HCT116 (cell line): ENCODE measurements around the gene CFAP74. TPM values are rescaled to one million over a fixed set of nuclear protein-coding genes. Genes with fewer than 3 reads are reported as not detected.

Experiments
- ATAC-seq: fragments of 200-7000 bp; cut with Tn5 transposase; 2 replicates; pipeline ENCODE4 v1.9.1; 2020; ENCODE audit warnings: mild to moderate bottlenecking, moderate library complexity
- BruUV-seq: library from RNA; stranded (reverse); fragments of 400-500 nt; replicated peaks from 2 replicates; lab custom pipeline; 2021; lab: Mats Ljungman, UMichigan
- CTCF ChIA-PET: fragments of 300-600 bp; sonication (Branson Sonifier 250); formaldehyde crosslinking; loops from one replicate; lab custom pipeline; 2021; ENCODE audit warnings: antibody characterized with exemption; lab: Charles Lee
- POLR2A ChIA-PET: fragments of 300-600, 350-600 bp; sonication (Branson Sonifier 250); formaldehyde crosslinking; loops from one replicate; lab custom pipeline; 2021; ENCODE audit warnings: antibody characterized with exemption; lab: Charles Lee
- RAD21 ChIA-PET, 2 experiments: fragments of 300-600 bp; sonication (Branson Sonifier 250); formaldehyde crosslinking; loops; one replicate each; lab custom pipeline; 2023; ENCODE audit warnings: low total read pairs in 2 of 2; ENCODE audit not compliant: uncharacterized antibody in 2 of 2, unreplicated experiment in 2 of 2, low non-redundant PET in 1 of 2; lab: Charles Lee
- DNase-seq: peaks from one replicate; pipeline ENCODE4 v3.0.0-alpha.2; 2010; ENCODE audit warnings: low read depth, low spot score
- H2AFZ ChIP-seq: fragments of 200-600 bp; shearing (Covaris generic), sonication (generic); 2 replicates; pipeline ENCODE4 v1.6.1; 2017; ENCODE audit warnings: low read depth, mixed run types, mixed read lengths, antibody characterized with exemption, low read length; ENCODE audit not compliant: poor library complexity, severe bottlenecking
- H3K27ac ChIP-seq: 2 replicates; pipeline ENCODE4 v1.5.1; 2012; ENCODE audit warnings: low read depth, low read length
- H3K27me3 ChIP-seq: fragments of 200-600 bp; sonication (generic); 2 replicates; pipeline ENCODE4 v1.6.1; 2016; ENCODE audit warnings: mixed run types, low read length, mixed read lengths; ENCODE audit not compliant: insufficient read depth
- H3K36me3 ChIP-seq, 2 experiments: fragments of 200-500 bp in 1 of 2; fragments of 200-600 bp in 1 of 2; sonication (Bioruptor generic) in 1 of 2; sonication (generic) in 1 of 2; 2 replicates each; pipeline versions ENCODE4 v1.5.1 to v1.6.1; 2014 to 2016; ENCODE audit warnings: low read length in 2 of 2, inconsistent platforms in 1 of 2, mixed read lengths in 1 of 2, mixed run types in 1 of 2; ENCODE audit not compliant: insufficient read depth in 2 of 2, control insufficient read depth in 1 of 2
- H3K4me1 ChIP-seq, 2 experiments: fragments of 200-600 bp in 1 of 2; sonication (generic) in 1 of 2; 2 replicates each; pipeline versions ENCODE4 v1.5.1 to v1.6.1; 2012 to 2017; ENCODE audit warnings: low read length in 2 of 2, inconsistent platforms in 1 of 2, mild to moderate bottlenecking in 1 of 2, mixed read lengths in 1 of 2, mixed run types in 1 of 2, moderate library complexity in 1 of 2; ENCODE audit not compliant: insufficient read depth in 2 of 2, control insufficient read depth in 1 of 2
- H3K4me2 ChIP-seq: fragments of 200-600 bp; sonication (generic); 2 replicates; pipeline ENCODE4 v1.6.1; 2017; ENCODE audit warnings: mixed run types, low read length, mixed read lengths
- H3K4me3 ChIP-seq, 2 experiments: fragments of 200-600 bp in 1 of 2; sonication (generic) in 1 of 2; replicated peaks in 1 of 2; 2 replicates each; pipeline ENCODE4 v1.5.1; 2011 to 2016; ENCODE audit warnings: low read length in 2 of 2, control low read depth in 1 of 2, low read depth in 1 of 2, mild to moderate bottlenecking in 1 of 2, mixed read lengths in 1 of 2, mixed run types in 1 of 2
- H3K79me2 ChIP-seq: fragments of 200-600 bp; sonication (generic); 2 replicates; pipeline ENCODE4 v1.6.1; 2017; ENCODE audit warnings: mild to moderate bottlenecking, mixed run types, low read length, moderate library complexity, mixed read lengths; ENCODE audit not compliant: insufficient read depth
- H3K9ac ChIP-seq: fragments of 200-600 bp; sonication (generic); 2 replicates; pipeline ENCODE4 v1.6.1; 2016; ENCODE audit warnings: low read length, mixed read lengths
- H3K9me2 ChIP-seq: fragments of 200-600 bp; sonication (generic), shearing (Covaris generic); 2 replicates; pipeline ENCODE4 v1.6.1; 2017; ENCODE audit warnings: mixed run types, mild to moderate bottlenecking, moderate library complexity; ENCODE audit not compliant: insufficient read depth
- H3K9me3 ChIP-seq, 2 experiments: fragments of 200-500 bp in 1 of 2; fragments of 200-600 bp in 1 of 2; sonication (Bioruptor generic) in 1 of 2; sonication (generic) in 1 of 2; 2 replicates each; pipeline ENCODE4 v1.6.1; 2014 to 2017; ENCODE audit warnings: low read length in 2 of 2, mixed read lengths in 2 of 2, inconsistent platforms in 1 of 2, low read depth in 1 of 2, mild to moderate bottlenecking in 1 of 2, mixed run types in 1 of 2, moderate library complexity in 1 of 2; ENCODE audit not compliant: control insufficient read depth in 1 of 2, insufficient read depth in 1 of 2
- H4K20me1 ChIP-seq: fragments of 200-600 bp; sonication (generic), shearing (Covaris generic); 2 replicates; pipeline ENCODE4 v1.6.1; 2017; ENCODE audit warnings: mixed run types, mild to moderate bottlenecking, moderate library complexity; ENCODE audit not compliant: insufficient read depth
- EGR1 ChIP-seq: IDR thresholded peaks from 2 replicates; pipeline ENCODE4 v1.6.1; 2012; ENCODE audit warnings: low read depth
- EZH2phosphoT487 ChIP-seq: fragments of 200-600 bp; IDR thresholded peaks from 2 replicates; pipeline ENCODE4 v1.6.1; 2018; ENCODE audit warnings: antibody characterized with exemption, borderline replicate concordance
- MAX ChIP-seq: IDR thresholded peaks from 2 replicates; pipeline ENCODE4 v1.6.1; 2012
- RAD21 ChIP-seq: IDR thresholded peaks from 2 replicates; pipeline ENCODE4 v1.6.1; 2012; ENCODE audit warnings: low read depth, mild to moderate bottlenecking
- REST ChIP-seq: IDR thresholded peaks from 2 replicates; pipeline ENCODE4 v1.6.1; 2012; ENCODE audit warnings: low read depth
- SIN3A ChIP-seq: IDR thresholded peaks from 2 replicates; pipeline ENCODE4 v1.6.1; 2012; ENCODE audit warnings: low read depth
- SP1 ChIP-seq: IDR thresholded peaks from 2 replicates; pipeline ENCODE4 v1.6.1; 2012; ENCODE audit warnings: low read depth
- ZNF274 ChIP-seq: fragments of 200-500 bp; sonication (Bioruptor generic); IDR thresholded peaks from 2 replicates; pipeline ENCODE4 v1.6.1; 2014; ENCODE audit warnings: mild to moderate bottlenecking, low read depth, low read length, inconsistent platforms
- intact Hi-C: fragments of 100-400 bp; cut with micrococcal nuclease; formaldehyde crosslinking; loops from 2 replicates; pipeline ENCODE4 v1.10.0; 2022
- total RNA-seq: library from RNA; stranded (reverse); gene quantifications from one replicate; pipeline ENCODE4 v1.2.1, GENCODE V29; 2021; ENCODE audit not compliant: unreplicated experiment
- TF ChIP-seq, protein P1 (sequence below), 3 experiments: fragments of 200-600 bp in 1 of 3; sonication (generic) in 1 of 3; IDR thresholded peaks in 2 of 3; conservative IDR thresholded peaks in 1 of 3; 2 replicates each; pipeline ENCODE4 v1.5.1; 2012 to 2017; ENCODE audit warnings: low read depth in 2 of 3, low read length in 2 of 3, antibody characterized with exemption in 1 of 3, borderline replicate concordance in 1 of 3, control low read depth in 1 of 3, mild to moderate bottlenecking in 1 of 3, mixed read lengths in 1 of 3, mixed run types in 1 of 3, moderate library complexity in 1 of 3; ENCODE audit not compliant: insufficient read depth in 1 of 3

CFAP74 gene
- total RNA-seq, 1 experiment from 2014 or later: 4.9 TPM

DNA sequence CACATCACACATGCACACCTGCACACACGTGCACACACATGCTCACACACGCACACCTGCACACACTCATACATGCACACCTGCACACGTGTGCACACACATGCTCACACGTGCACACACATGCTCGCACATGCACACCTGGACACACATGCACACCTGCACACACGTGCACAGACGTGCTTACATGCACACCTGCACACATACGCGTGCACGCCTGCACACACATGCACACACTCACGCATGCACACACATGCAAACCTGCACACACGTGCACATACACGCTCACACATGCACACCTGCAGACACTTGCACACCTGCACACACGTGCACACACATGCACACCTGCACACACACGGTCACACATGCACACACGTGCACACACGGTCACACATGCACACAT is 32.6 kb downstream of the CFAP74 start:
- Histone ChIP-seq H3K4me3 (no peak overlapping the region), H3K79me2 (no peaks in the 10 kb centered on the region), H3K4me2 (no peak overlapping the region), H3K9ac (no peak overlapping the region), H3K36me3 (no peaks in the 10 kb centered on the region), H3K9me3 (no peaks in the 10 kb centered on the region; a peak in 1 of 4 replicates), H3K9me2 (no peaks in the 10 kb centered on the region), H3K27me3 (no peaks in the 10 kb centered on the region), H3K27ac (no peak overlapping the region), H4K20me1 (no peaks in the 10 kb centered on the region), H3K4me1 (peaks cover 10 to 37% of the 10 kb centered on the region in 2 experiments), H2AFZ (no peak overlapping the region)
- no peak for ATAC-seq
- CTCF ChIA-PET: no interaction called here
- TF ChIP-seq, protein P1, sequence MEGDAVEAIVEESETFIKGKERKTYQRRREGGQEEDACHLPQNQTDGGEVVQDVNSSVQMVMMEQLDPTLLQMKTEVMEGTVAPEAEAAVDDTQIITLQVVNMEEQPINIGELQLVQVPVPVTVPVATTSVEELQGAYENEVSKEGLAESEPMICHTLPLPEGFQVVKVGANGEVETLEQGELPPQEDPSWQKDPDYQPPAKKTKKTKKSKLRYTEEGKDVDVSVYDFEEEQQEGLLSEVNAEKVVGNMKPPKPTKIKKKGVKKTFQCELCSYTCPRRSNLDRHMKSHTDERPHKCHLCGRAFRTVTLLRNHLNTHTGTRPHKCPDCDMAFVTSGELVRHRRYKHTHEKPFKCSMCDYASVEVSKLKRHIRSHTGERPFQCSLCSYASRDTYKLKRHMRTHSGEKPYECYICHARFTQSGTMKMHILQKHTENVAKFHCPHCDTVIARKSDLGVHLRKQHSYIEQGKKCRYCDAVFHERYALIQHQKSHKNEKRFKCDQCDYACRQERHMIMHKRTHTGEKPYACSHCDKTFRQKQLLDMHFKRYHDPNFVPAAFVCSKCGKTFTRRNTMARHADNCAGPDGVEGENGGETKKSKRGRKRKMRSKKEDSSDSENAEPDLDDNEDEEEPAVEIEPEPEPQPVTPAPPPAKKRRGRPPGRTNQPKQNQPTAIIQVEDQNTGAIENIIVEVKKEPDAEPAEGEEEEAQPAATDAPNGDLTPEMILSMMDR (IDR thresholded peaks at IDR 0.05 in 2 of 3, conservative IDR thresholded peaks at IDR 0.05 in 1 of 3; ENCODE audit: borderline replicate concordance in 1 of 3, insufficient read depth in 1 of 3, low read depth in 2 of 3, low read length in 2 of 3): no peak
- no peak for TF ChIP-seq SIN3A
- DNase-seq: no peak
- POLR2A ChIA-PET: no interaction called here
- no TSS peak for BruUV-seq
- intact Hi-C loops: no loop called here
- RAD21 ChIA-PET: no interaction called here

DNA sequence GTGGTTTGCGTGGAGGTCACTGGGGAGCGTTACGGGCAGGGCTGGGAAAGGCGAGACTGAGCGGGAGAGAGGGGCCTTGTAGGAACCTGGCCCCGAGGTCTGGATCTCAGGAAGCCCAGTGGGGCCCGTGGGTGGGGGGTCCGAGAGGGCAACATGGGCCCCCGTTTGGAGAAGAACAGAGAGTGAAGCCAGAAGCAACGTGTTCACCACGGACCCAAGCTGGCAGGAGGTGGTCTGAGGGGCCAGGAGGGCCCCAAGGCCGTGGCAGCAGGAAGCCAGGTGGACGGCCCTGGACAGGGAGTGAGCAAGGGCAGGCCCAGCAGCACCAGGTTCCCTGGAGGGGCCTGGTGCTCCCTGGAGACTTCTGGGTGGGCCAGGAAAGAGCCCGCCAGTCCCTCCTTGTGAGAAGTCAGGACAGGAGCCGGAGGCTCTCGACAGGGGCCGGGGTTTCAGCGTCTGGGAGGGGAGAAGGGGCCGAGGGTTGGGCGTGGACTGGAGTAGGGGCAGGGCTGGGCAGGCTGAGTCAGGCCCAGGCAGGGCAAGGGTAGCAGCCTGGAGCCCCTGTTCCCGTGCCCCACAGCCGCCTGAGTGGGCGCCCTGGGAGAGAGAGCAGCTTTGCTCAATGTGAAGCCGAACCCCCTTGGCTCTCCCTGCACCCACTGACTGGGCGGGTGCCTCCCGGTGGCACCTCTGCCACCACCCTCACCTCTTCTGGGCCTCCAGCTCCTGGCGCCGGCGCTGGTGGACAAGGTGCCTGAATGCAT is 33.5 kb downstream of the CFAP74 start:
- intact Hi-C loops: no loop called here
- H2AFZ ChIP-seq: no peak overlapping the region
- H3K4me3 ChIP-seq: no peak overlapping the region
- H4K20me1 ChIP-seq: no peaks in the 10 kb centered on the region
- H3K4me1 ChIP-seq: peaks cover 10 to 28% of the 10 kb centered on the region in 2 experiments
- ChIA-PET POLR2A (interaction anchor here (0.6 kb wide), 1 partner anchor 229 kb away, joined by 8 read pairs; no protein-coding TSS in a partner anchor), RAD21 (no interaction called here), CTCF (interaction anchor here (1.6 kb wide), 1 partner anchor 74 kb away, joined by 5 read pairs; no protein-coding TSS in a partner anchor)
- BruUV-seq: no TSS peak
- DNase-seq (no peak), ATAC-seq (no peak)
- H3K27me3 ChIP-seq: no peaks in the 10 kb centered on the region
- H3K9ac ChIP-seq: no peak overlapping the region
- no peaks in the 10 kb centered on the region; a peak in 1 of 4 replicates for H3K9me3 ChIP-seq
- H3K36me3 ChIP-seq: no peaks in the 10 kb centered on the region
- peak overlapping the region; percentile 22; the same call in 1 of the 2 replicates for H3K27ac ChIP-seq
- no peak overlapping the region for H3K4me2 ChIP-seq
- no peaks in the 10 kb centered on the region for H3K9me2 ChIP-seq
- H3K79me2 ChIP-seq: no peaks in the 10 kb centered on the region
- TF ChIP-seq SP1: no peak
- TF ChIP-seq ZNF274: no peak
- TF ChIP-seq EGR1: no peak
- TF ChIP-seq RAD21: no peak
- TF ChIP-seq MAX: no peak
- no peak for TF ChIP-seq SIN3A
- TF ChIP-seq, protein P1 (IDR thresholded peaks at IDR 0.05 in 2 of 3, conservative IDR thresholded peaks at IDR 0.05 in 1 of 3; ENCODE audit: borderline replicate concordance in 1 of 3, insufficient read depth in 1 of 3, low read depth in 2 of 3, low read length in 2 of 3): no peak
- TF ChIP-seq REST: no peak
- no peak for TF ChIP-seq EZH2phosphoT487
